C4-2B (cell line): Measurements from ENCODE around the gene IGFALS.
"Not testable (repeated sequence)": the region's sequence is repeated elsewhere in the genome, so short reads cannot be mapped to it uniquely, and the experiment has no call there.

Experiments used
- H3K27ac ChIP-seq: fragments of 450-650 bp; 2 replicates; pipeline ENCODE4 v1.5.1; 2017
- ZFX ChIP-seq: fragments of 450-650 bp; IDR thresholded peaks from 2 replicates; pipeline ENCODE4 v1.6.1; 2017
- TF ChIP-seq, protein P1 (sequence below): fragments of 450-650 bp; conservative IDR thresholded peaks from 2 replicates; pipeline ENCODE4 v1.5.1; 2017; ENCODE audit warnings: mild to moderate bottlenecking

IGFALS gene

DNA sequence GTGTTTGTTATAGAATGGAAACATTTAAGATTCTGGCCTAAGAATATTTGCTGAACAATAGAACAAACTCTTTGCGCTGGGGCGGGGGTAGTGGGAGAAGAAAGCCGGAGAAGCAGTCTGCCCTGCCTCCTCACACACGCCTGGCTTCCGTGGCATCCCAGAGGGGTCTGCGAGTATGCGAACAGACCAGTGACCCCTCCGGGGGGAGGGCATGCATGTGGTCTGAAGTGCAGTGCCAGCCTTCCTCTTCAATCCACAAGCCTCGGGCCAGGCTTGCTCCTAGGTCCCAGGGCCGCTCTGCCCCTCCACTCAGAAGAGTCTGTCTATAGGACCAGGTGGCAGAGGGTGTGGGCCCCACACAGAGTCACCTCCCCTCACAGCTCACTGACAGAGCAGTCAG is 14.1 kb upstream of the IGFALS start:
- no peak overlapping the region for H3K27ac ChIP-seq
- no peak for TF ChIP-seq ZFX
- TF ChIP-seq, protein P1, sequence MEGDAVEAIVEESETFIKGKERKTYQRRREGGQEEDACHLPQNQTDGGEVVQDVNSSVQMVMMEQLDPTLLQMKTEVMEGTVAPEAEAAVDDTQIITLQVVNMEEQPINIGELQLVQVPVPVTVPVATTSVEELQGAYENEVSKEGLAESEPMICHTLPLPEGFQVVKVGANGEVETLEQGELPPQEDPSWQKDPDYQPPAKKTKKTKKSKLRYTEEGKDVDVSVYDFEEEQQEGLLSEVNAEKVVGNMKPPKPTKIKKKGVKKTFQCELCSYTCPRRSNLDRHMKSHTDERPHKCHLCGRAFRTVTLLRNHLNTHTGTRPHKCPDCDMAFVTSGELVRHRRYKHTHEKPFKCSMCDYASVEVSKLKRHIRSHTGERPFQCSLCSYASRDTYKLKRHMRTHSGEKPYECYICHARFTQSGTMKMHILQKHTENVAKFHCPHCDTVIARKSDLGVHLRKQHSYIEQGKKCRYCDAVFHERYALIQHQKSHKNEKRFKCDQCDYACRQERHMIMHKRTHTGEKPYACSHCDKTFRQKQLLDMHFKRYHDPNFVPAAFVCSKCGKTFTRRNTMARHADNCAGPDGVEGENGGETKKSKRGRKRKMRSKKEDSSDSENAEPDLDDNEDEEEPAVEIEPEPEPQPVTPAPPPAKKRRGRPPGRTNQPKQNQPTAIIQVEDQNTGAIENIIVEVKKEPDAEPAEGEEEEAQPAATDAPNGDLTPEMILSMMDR, result no peak

DNA sequence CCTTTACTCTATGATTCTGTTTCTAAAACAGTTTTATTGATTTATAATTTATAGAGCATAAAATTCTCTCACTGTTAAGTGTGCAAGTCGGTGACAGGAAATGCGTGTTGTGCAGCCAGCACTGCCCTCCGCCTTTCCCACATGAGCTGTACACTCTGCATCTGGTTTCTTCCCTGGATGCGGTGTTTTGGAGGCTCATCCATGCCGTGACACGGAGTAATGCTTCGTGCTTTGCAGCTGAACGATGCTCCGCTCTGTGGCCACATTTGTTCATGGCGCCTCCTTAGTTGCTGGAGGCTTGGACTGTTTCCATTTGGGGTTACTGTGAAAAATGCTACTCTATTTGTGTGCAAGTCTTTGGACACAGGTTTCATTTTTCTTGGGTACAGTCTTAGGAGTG is 7.2 kb upstream of the IGFALS start:
- no peak overlapping the region for H3K27ac ChIP-seq
- no peak for TF ChIP-seq ZFX
- TF ChIP-seq, protein P1, result no peak

DNA sequence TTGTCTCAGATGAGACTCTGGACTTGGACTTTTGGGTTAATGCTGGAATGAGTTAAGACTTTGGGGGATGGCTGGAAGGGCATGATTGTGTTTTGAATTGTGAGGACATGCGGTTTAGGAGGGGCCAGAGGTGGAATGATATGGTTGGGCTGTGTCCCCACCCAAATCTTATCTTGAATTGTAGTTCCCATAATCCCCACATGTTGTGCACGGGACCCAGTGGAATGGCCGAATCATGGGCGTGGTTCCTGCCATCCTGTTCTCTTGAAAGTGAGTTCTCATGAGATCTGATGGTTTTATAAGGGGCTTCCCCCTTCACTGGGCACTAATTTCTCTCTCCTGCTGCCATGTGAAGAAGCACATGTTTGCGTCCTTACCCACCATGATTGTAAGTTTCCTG is 5.8 kb upstream of the IGFALS start:
- H3K27ac ChIP-seq, result not testable (repeated sequence)

DNA sequence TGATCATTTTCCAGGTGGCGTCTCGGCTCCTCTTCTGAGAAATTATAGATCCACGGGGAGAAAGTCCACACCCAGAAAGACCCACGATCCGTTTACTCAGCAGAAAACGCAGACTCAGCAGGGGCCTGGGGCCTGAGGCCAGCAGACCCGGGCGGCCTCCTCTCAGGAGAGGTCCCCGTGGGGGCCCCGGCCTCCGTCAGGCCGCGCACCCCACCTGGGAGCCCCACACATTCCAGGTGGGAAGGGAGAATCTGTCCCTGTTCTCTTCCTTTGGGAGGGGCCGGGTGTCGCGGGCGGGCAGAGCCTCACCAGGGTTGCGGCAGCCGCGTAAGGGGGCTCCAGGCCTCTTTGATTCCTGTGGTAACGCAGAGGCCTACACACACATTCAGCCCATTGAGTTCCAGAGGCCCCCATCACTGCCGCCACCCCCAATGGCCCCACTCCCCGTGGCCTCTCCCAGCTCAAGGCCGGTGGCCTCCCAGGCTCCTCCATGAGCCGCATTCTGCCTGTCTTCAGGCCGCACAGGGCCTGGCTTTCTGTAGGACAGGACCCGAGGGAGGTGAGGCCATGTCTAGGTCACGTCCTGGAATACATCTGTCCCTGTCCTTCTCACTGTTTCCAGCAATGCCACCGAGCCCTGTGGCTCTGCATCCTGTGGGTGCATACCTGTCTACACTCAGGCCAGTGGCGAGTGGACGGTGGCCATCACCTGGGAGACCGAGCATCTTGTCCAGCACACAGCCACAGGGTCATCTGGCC is 1.6 kb upstream of the IGFALS start:
- TF ChIP-seq ZFX, result no peak
- TF ChIP-seq, protein P1, result no peak

DNA sequence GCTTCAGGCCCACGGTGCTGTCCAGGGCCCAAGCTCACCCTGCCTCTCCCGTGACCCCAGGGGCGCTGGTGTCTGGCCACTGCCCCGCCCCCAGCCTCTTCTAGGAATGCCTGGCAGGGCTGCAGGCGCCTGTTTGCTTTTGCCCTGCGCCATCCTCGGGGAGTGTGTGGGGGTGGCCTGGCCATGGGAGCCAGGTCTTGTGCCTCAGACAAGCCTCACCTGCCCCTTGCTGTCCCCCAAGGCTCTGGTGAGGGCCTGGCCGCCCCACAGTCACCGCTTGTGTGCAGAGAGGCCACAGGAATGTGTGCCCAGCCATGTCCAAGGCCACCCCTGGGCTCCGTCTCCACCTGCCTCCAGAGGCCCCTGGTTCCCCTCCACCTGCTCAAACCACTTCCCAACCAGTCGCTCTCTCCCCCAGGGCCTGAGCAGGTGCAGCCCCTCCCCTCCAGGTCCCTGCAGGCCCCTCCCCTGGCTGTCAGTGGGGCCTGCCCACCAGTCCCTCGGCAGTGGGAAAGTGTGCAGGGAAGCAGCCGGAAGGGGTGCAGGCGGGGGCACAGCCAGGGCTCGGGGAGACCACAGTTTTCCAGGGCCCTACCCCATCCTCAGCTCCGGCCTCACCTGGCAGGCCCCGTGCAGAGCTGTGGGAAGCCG is 841 bp upstream of the IGFALS start:
- TF ChIP-seq ZFX, result no peak
- TF ChIP-seq, protein P1, result no peak
- no peak overlapping the region for H3K27ac ChIP-seq

More for the DNA sequence above, 1.6 kb upstream of the IGFALS start:
- no peak overlapping the region for H3K27ac ChIP-seq

DNA sequence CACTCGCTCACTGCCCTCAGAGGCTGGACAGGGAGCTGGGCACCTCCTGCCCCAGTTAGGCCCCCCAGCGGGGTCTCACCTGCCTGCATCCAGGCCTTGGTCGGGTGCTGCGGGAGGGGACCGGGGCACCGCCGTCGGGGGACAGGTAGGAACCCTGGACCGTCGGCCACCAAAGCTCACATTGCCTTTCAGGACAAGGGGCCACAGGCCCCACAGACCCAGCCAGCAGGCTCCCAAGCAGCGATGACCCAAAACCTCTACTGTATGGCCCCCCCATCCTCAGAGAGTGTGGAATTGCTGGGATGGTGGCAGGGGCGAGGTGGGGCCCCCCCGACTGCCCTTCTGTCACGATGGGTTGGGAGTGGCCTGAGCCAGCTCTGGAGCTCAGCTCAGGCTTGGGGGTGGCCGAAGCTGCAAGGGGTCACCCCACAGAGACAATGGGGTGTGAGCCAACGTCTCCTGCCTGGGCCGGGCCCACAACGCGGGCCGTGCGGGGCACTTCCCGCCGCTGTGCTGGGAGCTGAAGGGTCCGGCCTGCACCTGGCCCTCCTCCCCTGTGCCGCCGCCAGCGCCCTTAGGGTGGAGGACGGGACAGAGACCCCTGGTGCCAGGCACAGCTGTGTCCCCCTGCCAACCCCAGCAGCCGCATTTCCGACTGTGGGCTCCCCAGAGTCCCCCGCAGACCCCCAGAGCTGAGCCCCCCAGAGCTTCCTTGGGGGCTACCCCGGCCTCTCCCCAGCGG is 498 bp downstream of the IGFALS start:
- no peak overlapping the region for H3K27ac ChIP-seq

DNA sequence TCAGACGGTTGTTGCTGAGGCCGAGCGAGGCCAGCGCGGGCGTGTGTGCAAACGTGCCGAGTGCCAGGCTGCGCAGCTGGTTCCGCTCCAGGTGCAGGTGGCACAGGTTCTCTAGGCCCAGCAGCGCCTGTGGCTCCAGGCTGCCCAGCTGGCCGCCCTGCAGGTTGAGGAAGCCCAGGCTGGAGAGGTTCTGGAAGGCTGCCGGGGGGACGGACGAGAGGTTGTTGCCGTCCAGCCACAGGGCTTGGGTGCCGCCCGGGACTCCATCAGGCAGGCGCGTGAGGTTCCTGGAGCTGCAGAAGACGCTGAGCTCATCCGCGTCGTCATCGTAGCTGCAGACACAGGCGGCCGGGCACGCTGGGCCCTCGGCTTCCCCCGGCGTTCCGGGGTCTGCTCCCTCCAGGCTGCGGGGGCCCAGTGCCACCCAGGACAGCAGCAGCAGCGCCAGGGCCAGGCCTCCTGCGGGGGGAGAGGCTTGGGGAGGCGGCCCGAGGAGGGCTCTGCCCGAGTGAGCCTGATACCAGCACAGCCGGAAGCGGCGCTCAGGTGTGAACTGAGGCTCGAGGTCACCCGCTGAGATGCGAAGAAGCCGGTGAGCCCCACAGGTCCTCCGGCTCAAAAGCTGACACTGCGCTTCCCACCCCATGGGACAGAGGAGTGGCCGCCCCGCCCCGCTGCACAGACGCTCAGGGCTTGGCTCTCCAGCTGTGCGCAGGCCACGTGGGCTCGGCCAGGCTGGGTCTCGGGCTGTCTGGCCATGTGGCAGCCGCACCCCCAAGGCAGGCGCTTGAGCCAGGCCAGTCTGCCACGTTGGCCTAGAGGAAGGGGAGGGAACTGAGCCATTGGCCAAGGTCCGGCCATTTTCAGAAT is 1.3 kb downstream of the IGFALS start:
- TF ChIP-seq, protein P1, result no peak
- no peak for TF ChIP-seq ZFX
- no peak overlapping the region for H3K27ac ChIP-seq

More for the DNA sequence above, 498 bp downstream of the IGFALS start:
- TF ChIP-seq, protein P1, result no peak
- no peak for TF ChIP-seq ZFX
